ENCODE data around the gene ADAM22. TPM values are rescaled to one million over a fixed set of nuclear protein-coding genes. Genes with fewer than 3 reads are reported as not detected.

Gene ADAM22
- total and polyA plus RNA-seq, 8 donors, result 2.6 to 25.3 (median 17.0) TPM

DNA sequence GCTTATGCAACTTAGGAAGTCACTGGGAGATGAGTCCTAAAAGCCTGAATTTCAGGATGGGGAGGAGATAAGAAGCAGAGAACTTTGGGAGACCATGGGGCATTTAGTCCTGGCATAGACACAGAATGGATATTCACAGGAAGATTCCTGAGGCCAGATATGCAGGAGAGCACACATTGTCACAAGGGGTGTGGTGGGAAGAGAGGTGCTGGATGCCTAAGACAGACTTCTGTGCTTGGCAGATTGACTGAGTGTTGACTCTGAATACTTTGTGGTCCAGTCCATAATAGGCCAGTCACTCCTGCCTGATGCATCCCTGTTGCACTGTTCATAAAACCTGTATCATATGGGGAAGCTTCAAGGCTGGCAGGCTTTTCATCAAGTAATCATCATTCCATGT is 267.3 kb downstream of the ADAM22 start:
- Histone ChIP-seq H3K4me3 (no peak overlapping the region), H3K36me3 (peaks cover 0 to 48% of the 10 kb centered on the region in 2 donors), H3K27ac (no peak overlapping the region), H3K27me3 (no peaks in the 10 kb centered on the region), H3K9me3 (no peaks in the 10 kb centered on the region), H3K4me1 (no peaks in the 10 kb centered on the region)
- ATAC-seq (no peak), DNase-seq (no peak)
- no peak for TF ChIP-seq CTCF (IDR thresholded peaks at IDR 0.05)
- intact Hi-C loops (cut with DNase I), result no loop called here

GRCh38 chr7:88202278-88202677 is 268.2 kb downstream of the ADAM22 start:
- DNase-seq (no peak), ATAC-seq (no peak)
- H3K4me1 ChIP-seq, result no peaks in the 10 kb centered on the region
- intact Hi-C loops (cut with DNase I), result no loop called here
- H3K27me3 ChIP-seq, result no peaks in the 10 kb centered on the region
- H3K36me3 ChIP-seq, result peaks cover 0 to 58% of the 10 kb centered on the region in 2 donors
- no peak overlapping the region for H3K4me3 ChIP-seq
- TF ChIP-seq CTCF (IDR thresholded peaks at IDR 0.05), result no peak
- H3K27ac ChIP-seq, result no peak overlapping the region
- no peaks in the 10 kb centered on the region for H3K9me3 ChIP-seq

DNA sequence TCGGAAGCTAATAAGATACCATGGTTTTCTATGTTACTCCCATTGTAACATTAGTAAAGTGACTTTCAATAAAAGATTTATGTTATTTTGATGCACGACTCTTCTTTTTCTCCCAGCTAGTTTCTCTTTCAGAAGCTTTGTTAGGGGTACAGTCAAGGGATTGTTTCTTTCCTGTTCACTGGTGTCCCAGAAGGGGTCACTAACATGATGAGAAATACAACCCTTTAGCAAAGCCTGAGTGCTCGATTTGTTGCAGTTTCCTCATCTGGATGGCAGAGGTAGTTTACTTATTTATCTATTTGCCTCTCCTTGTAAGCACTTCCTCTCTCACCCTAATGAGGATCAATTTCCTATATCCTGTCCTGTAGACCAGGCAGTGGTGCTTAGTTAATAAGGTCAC is 268.7 kb downstream of the ADAM22 start:
- DNase-seq, result no peak
- H3K4me3 ChIP-seq, result no peak overlapping the region
- peaks cover 0 to 63% of the 10 kb centered on the region in 2 donors for H3K36me3 ChIP-seq
- H3K9me3 ChIP-seq, result no peaks in the 10 kb centered on the region
- TF ChIP-seq CTCF (IDR thresholded peaks at IDR 0.05), result no peak
- H3K27me3 ChIP-seq, result no peaks in the 10 kb centered on the region
- H3K4me1 ChIP-seq, result no peaks in the 10 kb centered on the region
- intact Hi-C loops (cut with DNase I), result no loop called here
- no peak for ATAC-seq
- H3K27ac ChIP-seq, result no peak overlapping the region

DNA sequence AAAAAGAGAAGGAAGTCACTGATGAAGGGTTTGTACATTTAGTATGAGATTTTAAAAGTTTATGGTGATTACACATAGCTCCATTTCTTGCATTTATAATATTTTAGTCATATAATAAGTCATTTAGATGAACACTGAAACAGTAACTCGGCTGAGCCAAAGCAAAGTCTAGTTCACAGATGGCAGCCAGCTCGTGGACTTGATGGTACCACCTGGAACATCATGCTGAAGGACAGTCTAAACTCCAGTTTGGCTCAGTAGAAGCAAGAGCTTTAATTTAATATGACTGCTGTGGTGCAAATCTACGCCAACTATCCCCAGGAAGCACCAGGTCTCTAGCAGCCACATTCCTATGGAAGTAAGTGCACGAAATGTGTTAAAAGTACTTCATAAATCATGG is 269.4 kb downstream of the ADAM22 start:
- intact Hi-C loops (cut with DNase I), result no loop called here
- no peak overlapping the region for H3K27ac ChIP-seq
- H3K4me3 ChIP-seq, result no peak overlapping the region
- H3K36me3 ChIP-seq, result peaks cover 0 to 69% of the 10 kb centered on the region in 2 donors
- no peaks in the 10 kb centered on the region for H3K27me3 ChIP-seq
- DNase-seq, result no peak
- no peak for TF ChIP-seq CTCF (IDR thresholded peaks at IDR 0.05)
- no peaks in the 10 kb centered on the region for H3K9me3 ChIP-seq
- H3K4me1 ChIP-seq, result no peaks in the 10 kb centered on the region
- ATAC-seq, result no peak

DNA sequence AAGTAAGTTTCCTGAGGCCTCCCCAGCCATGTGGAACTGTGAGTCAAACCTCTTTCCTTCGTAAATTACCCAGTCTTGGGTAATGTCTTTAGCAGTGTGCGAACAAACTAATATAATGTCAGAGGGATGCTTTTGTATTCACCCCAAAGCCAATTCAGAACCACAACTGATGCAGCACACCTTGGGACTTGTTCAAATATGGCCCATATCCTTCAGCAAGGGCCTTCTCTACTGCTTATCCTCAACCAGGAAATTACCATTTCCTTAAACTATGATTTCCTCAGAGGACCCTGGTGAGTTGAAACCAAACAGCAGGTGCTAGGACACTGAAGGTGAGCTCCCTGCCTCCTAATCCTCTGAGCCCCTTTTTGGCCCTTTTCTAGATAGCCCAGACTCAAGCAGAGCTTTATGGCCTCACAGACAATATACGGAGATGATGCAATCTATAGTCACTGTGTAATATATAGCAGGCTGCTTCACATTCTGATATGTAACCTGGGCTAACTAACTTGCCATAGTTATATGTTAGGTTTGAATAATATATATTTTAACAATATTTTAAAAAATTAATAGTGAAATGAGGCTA is 270.6 kb downstream of the ADAM22 start:
- H3K27ac ChIP-seq, result no peak overlapping the region
- intact Hi-C loops (cut with DNase I), result no loop called here
- no peak for ATAC-seq
- no peak overlapping the region for H3K4me3 ChIP-seq
- no peak for DNase-seq
- H3K9me3 ChIP-seq, result no peaks in the 10 kb centered on the region
- H3K36me3 ChIP-seq, result peaks cover 0 to 76% of the 10 kb centered on the region in 2 donors
- H3K4me1 ChIP-seq, result no peaks in the 10 kb centered on the region
- no peak for TF ChIP-seq CTCF (IDR thresholded peaks at IDR 0.05)
- H3K27me3 ChIP-seq, result no peaks in the 10 kb centered on the region

All from left lung (tissue), 10 donors.